ENCODE data around the gene TFF2. TPM values are rescaled to one million over a fixed set of nuclear protein-coding genes. Genes with fewer than 3 reads are reported as not detected.

Gene TFF2
- total RNA-seq, 1 donor from 2014 or later = not detected

- peak; percentile 22 for ATAC-seq
Observed at GRCh38 chr21:42319376-42319775, 31.4 kb downstream of the TFF2 start.

- ATAC-seq = no peak
Observed at GRCh38 chr21:42317826-42318746, 32.7 kb downstream of the TFF2 start.

GRCh38 chr21:42317341-42317741 lies 33.5 kb downstream of the TFF2 start:
- ATAC-seq = no peak

GRCh38 chr21:42316891-42317290 lies 33.9 kb downstream of the TFF2 start:
- ATAC-seq = no peak

DNA sequence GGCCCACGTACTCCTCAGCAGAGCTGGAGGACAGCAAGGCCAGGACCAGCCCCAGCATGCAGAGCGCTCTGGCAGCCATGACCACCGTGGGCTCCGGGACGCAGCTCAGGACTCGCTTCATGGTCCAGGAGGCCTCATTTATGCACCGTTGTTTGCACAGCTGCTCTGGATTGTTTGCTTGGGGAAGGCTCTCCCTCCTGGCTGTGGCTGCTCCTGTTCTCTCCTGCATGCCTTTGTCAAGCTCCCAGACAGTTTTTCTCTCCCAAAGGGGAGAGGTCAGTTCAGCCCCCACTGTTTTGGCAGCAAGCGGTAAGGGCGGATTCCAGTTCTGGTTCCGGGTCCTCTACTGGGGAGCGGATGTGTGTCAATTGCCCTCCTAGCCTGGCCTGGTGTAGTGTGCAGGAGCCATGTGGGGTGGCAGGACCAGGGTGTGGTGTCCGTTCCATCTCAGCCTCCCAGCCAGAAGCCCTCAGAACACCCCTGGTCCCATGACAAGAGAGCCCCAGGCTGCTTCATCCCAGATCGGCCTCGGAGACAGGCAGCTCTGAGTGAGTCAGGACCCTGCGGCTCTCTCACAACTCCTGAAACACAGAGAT lies 35.4 kb downstream of the TFF2 start, which contains the start of gene TFF3:
Gene TFF3 (minus strand): TSS at position 114 of the 596 bp plus-strand sequence. CDS start 35 bp downstream, at position 79.
- peak; percentile 6 for ATAC-seq

GRCh38 chr21:42314616-42315295 lies 36.0 kb downstream of the TFF2 start:
- ATAC-seq = no peak

GRCh38 chr21:42313501-42313969 lies 37.3 kb downstream of the TFF2 start:
- ATAC-seq = no peak

GRCh38 chr21:42312626-42313104 lies 38.1 kb downstream of the TFF2 start:
- ATAC-seq = no peak

- ATAC-seq = no peak
Observed at GRCh38 chr21:42311816-42312625, 38.8 kb downstream of the TFF2 start.

DNA sequence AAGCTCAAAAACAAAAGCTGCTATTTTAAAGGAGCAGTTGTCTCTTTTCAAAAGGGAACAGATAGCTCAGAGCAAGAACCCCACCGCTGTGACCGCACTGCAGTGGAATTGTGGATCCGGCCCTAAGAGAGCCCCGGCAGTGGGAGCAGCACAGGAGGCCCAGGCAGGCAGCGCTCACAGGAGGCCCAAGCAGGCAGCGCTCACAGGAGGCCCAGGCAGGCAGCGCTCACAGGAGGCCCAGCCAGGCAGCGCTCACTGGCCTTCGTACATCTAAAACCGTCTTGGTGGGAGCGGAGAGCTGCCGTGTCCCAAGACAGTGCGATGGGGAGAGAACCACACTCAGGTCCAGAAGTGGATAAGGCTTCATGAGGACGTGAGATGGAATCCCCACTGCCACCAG lies 39.6 kb downstream of the TFF2 start:
- ATAC-seq = no peak

DNA sequence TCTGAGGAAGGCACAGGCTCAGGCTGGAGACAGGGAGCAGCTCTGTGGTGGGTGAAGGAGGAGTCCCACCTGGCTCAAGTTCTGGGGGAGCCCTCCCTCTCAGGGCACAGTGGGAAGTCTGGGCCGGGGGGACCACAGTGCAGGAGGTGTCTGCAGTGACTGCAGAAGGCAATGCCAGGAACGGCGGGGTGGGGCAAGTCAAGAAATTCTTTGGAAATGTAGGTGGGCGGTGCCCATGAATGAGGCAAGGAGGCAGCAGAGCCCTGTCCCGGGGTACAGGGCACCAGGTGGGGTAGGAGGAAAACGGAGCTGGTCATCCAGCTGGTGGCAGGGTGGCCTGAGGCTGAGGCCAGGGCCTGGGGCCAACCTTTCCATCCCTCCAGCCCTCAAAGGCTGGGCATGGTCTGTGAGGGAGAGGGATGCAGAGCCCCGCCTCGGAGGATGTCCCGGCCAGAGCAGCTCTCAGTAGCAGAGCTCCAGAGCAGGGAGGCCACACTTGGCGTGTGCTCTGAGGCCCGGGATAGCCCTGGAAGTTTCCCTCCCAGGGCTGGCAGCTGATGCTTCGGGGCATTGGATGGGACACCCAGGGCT lies 40.3 kb downstream of the TFF2 start:
- ATAC-seq = no peak

GRCh38 chr21:42309753-42310213 lies 41.0 kb downstream of the TFF2 start:
- ATAC-seq = peak; percentile 62

DNA sequence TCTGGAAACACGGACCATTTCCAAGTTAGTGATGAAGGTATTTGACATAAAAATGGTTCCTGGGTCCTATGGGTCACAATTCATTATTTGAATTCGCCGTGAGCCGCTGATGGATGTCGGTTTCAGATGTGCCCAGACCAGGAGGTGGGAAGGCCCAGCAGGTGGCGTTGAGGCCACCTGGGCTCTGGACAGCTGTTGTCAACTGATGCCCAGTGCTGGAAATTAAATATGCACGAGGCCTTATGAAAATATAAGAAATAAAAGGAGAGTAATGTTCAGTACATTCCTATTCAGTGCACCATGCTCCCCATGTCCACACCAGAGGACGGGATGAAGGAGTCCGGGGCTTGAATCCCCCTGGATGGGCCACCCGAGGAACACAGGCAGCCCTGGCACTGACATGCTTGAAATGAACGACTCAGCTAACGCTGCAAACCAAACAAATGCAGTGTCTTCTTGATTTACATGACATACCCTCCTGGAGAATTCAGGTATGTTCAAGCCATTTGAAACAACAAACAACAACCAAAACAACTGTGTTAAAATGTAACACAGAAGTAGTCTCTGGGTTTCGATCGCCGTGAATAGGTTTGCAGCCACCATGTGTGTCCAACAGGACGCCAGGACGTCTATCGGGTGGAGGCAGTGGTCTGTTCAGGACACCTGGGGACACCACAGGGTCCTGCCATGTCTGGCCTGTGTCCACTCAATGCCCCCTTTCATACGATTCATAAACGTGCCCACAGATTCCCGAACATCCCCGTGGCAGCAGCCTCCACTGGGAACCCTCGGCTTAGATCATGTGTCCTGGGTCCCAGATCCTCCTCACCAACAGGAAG lies 41.7 kb downstream of the TFF2 start:
- no peak for ATAC-seq

GRCh38 chr21:42308161-42308913 lies 42.5 kb downstream of the TFF2 start:
- ATAC-seq = no peak

DNA sequence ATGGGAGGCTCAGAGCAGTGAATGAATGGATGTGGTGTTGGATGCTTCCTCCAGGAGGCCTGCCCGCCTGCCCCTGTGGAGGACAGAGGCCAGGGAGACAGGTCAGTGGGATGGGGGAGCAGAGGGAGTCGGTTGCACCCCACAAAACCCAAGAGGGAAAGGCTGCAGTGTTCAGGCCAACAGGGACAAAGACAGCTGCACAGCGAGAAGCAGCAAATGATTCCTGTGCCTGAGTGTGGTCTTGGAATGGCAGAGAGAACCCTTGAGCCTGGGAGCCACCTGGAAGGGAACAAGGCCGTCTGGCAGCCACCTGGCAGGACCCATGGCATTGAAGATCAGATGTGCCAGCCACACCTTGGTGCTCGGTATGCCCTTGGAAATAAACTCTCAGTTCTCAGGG lies 43.7 kb downstream of the TFF2 start:
- no peak for ATAC-seq

GRCh38 chr21:42306366-42307035 lies 44.3 kb downstream of the TFF2 start:
- no peak for ATAC-seq

- no peak for ATAC-seq
Observed at GRCh38 chr21:42305707-42306147, 45.1 kb downstream of the TFF2 start.

DNA sequence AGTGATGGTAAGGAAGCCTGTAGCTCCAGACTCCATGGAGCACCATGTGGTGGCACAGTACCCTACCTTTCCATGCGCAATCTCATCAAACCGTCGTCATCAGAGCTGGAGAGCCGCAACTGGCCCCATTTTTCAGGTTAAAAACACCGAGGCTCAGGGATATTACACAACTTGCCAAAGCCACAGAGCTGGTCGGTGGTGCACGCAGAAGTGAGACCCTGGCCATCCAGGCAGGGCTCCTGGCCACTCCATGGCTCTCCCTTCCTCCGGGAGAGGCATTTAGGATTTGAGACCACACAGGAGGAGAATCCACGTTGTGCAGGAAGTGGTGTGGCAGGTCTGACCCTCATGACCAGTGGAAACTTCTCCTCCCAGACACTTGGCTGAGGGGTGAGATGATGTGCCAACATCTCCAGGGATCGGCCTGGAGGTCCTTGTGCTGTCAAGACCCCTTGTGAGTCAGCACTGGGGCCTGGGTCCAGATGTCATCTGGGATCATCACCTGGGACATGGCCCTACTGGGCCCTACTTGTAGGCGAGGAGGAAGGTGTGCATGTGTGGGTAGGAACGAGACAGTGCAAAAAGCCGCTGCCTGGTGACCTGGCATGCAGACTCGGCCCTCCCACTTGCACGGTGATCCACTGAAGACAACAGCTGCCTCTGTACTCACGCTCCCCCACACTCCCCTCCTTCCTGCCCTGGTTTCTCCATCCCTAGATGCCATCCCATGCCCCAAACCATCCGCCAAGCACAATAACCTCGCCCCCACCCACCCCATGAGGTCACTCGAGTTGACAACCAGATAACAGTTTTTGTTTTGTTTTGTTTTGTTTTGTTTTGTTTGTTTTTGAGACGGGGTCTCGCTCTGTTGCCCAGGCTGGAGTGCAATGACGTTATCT lies 46.0 kb downstream of the TFF2 start:
- ATAC-seq = no peak

All from esophagus mucosa (tissue), 1 donor.